Measurements from ENCODE around the gene FASLG. TPM values are rescaled to one million over a fixed set of nuclear protein-coding genes. Genes with fewer than 3 reads are reported as not detected.

Gene FASLG
- polyA plus RNA-seq, 3 donors = not detected

GRCh38 chr1:172657586-172657985 lies 1.3 kb upstream of the FASLG start:
- TF ChIP-seq CTCF (IDR thresholded peaks at IDR 0.05) = no peak
- Histone ChIP-seq H4K20me1 (ENCODE audit: insufficient read depth, low read length) (no peaks in the 10 kb centered on the region), H3K79me2 (ENCODE audit: insufficient read depth, low read length) (no peaks in the 10 kb centered on the region), H3K9me3 (replicated peaks in 1 of 2; ENCODE audit: control insufficient read depth in 1 of 2, insufficient read depth in 1 of 2, low read length in 2 of 2) (no peaks in the 10 kb centered on the region), H2AFZ (ENCODE audit: insufficient read depth, low read depth, low read length, poor library complexity, severe bottlenecking) (no peak overlapping the region), H3K27me3 (ENCODE audit: control insufficient read depth in 2 of 2, insufficient read depth in 2 of 2, low read length in 2 of 2) (no peaks in the 10 kb centered on the region), H3K4me2 (replicated peaks; ENCODE audit: extremely low read depth, low read length, poor library complexity, severe bottlenecking) (no peak overlapping the region), H3K27ac (ENCODE audit: low read depth in 1 of 2, low read length in 2 of 2) (no peak overlapping the region), H3K4me3 (replicated peaks in 1 of 3; ENCODE audit: low read depth in 2 of 3, low read length in 3 of 3) (no peak overlapping the region), H3K4me1 (ENCODE audit: control insufficient read depth in 1 of 2, insufficient read depth in 2 of 2, low read length in 2 of 2) (peaks cover 5% of the 10 kb centered on the region in 2 donors), H3K9ac (ENCODE audit: insufficient read depth, low read length, poor library complexity, severe bottlenecking) (no peak overlapping the region), H3K36me3 (replicated peaks in 1 of 2; ENCODE audit: control insufficient read depth in 1 of 2, insufficient read depth in 2 of 2, low read length in 2 of 2) (no peaks in the 10 kb centered on the region)
- peaks cover 0 to 2% (median 1%) of the 10 kb centered on the region in 3 donors for H3K27me3 Mint-ChIP-seq (ENCODE audit: low read depth in 3 of 3)
- no peaks in the 10 kb centered on the region for H3K36me3 Mint-ChIP-seq
- H3K4me3 Mint-ChIP-seq = no peak overlapping the region
- H3K9me3 Mint-ChIP-seq = peaks cover 0 to 2% (median 0%) of the 10 kb centered on the region in 7 donors
- intact Hi-C loops (cut with micrococcal nuclease) = no loop called here
- no peak for DNase-seq
- no peak overlapping the region for H3K27ac Mint-ChIP-seq
- no CpG with 5 or more reads among the region's 1 CpG for WGBS (ENCODE audit: insufficient coverage)
- H3K4me1 Mint-ChIP-seq = peaks cover 15% of the 10 kb centered on the region

GRCh38 chr1:172661107-172661506 lies 2.2 kb downstream of the FASLG start:
- Mint-ChIP-seq H3K27me3 (ENCODE audit: low read depth in 3 of 3) (peaks cover 0 to 2% (median 1%) of the 10 kb centered on the region in 3 donors), H3K36me3 (peaks cover 0 to 3% of the 10 kb centered on the region in 2 donors), H3K9me3 (peaks cover 0 to 5% (median 0%) of the 10 kb centered on the region in 7 donors), H3K4me1 (peaks cover 23% of the 10 kb centered on the region), H3K27ac (no peak overlapping the region), H3K4me3 (no peak overlapping the region)
- H3K4me3 ChIP-seq (replicated peaks in 1 of 3; ENCODE audit: low read depth in 2 of 3, low read length in 3 of 3) = no peak overlapping the region
- no peak overlapping the region for H2AFZ ChIP-seq (ENCODE audit: insufficient read depth, low read depth, low read length, poor library complexity, severe bottlenecking)
- no peaks in the 10 kb centered on the region for H3K27me3 ChIP-seq (ENCODE audit: control insufficient read depth in 2 of 2, insufficient read depth in 2 of 2, low read length in 2 of 2)
- no peak overlapping the region for H3K27ac ChIP-seq (ENCODE audit: low read depth in 1 of 2, low read length in 2 of 2)
- no peaks in the 10 kb centered on the region for H3K9me3 ChIP-seq (replicated peaks in 1 of 2; ENCODE audit: control insufficient read depth in 1 of 2, insufficient read depth in 1 of 2, low read length in 2 of 2)
- WGBS (ENCODE audit: insufficient coverage) = no CpG with 5 or more reads among the region's 3 CpGs
- H3K79me2 ChIP-seq (ENCODE audit: insufficient read depth, low read length) = no peaks in the 10 kb centered on the region
- no peak overlapping the region for H3K4me2 ChIP-seq (replicated peaks; ENCODE audit: extremely low read depth, low read length, poor library complexity, severe bottlenecking)
- H4K20me1 ChIP-seq (ENCODE audit: insufficient read depth, low read length) = no peaks in the 10 kb centered on the region
- no peak overlapping the region for H3K9ac ChIP-seq (ENCODE audit: insufficient read depth, low read length, poor library complexity, severe bottlenecking)
- intact Hi-C loops (cut with micrococcal nuclease) = no loop called here
- no peaks in the 10 kb centered on the region for H3K36me3 ChIP-seq (replicated peaks in 1 of 2; ENCODE audit: control insufficient read depth in 1 of 2, insufficient read depth in 2 of 2, low read length in 2 of 2)
- DNase-seq = peak in 1 of 3 donors; percentile 3
- no peak for TF ChIP-seq CTCF (IDR thresholded peaks at IDR 0.05)
- peaks cover 12 to 14% of the 10 kb centered on the region in 2 donors for H3K4me1 ChIP-seq (ENCODE audit: control insufficient read depth in 1 of 2, insufficient read depth in 2 of 2, low read length in 2 of 2)
